IPS DF 6.9 (cell line): ENCODE measurements around the gene CASP2.
"Not testable (repeated sequence)": the region's sequence is repeated elsewhere in the genome, so short reads cannot be mapped to it uniquely, and the experiment has no call there.

Experiments
- DNase-seq: peaks from one replicate; pipeline ENCODE4 v3.0.0-alpha.2; 2013; ENCODE audit warnings: low read depth, low spot score
- H3K27ac ChIP-seq: one replicate; pipeline ENCODE4 v1.5.1; 2013; ENCODE audit warnings: low read length, control low read depth
- H3K27me3 ChIP-seq: 2 replicates; pipeline ENCODE4 v1.6.1; 2013; ENCODE audit warnings: mild to moderate bottlenecking, low read length; ENCODE audit not compliant: control insufficient read depth, insufficient read depth
- H3K36me3 ChIP-seq: 2 replicates; pipeline ENCODE4 v1.6.1; 2013; ENCODE audit warnings: low read length; ENCODE audit not compliant: control insufficient read depth, insufficient read depth
- H3K4me1 ChIP-seq: 2 replicates; pipeline ENCODE4 v1.6.1; 2013; ENCODE audit warnings: low read length; ENCODE audit not compliant: control insufficient read depth, insufficient read depth
- H3K4me3 ChIP-seq: 2 replicates; pipeline ENCODE4 v1.5.1; 2013; ENCODE audit warnings: mild to moderate bottlenecking, low read length
- H3K9me3 ChIP-seq: 2 replicates; pipeline ENCODE4 v1.6.1; 2013; ENCODE audit warnings: low read length, inconsistent platforms; ENCODE audit not compliant: control insufficient read depth, insufficient read depth
- WGBS: extraction: QIAGEN DNeasy Blood & Tissue Kit; methylation state at CpG from one replicate; pipeline ENCODE4 v1.1.7; 2013; ENCODE audit warnings: mixed read lengths, missing lambda C conversion rate; ENCODE audit not compliant: insufficient read length, insufficient coverage; 5-methylcytosine and 5-hydroxymethylcytosine counted together

Gene CASP2

GRCh38 chr7:143264196-143264568 is 24.0 kb upstream of the CASP2 start:
- not testable (repeated sequence) for DNase-seq, H3K36me3 ChIP-seq, H3K9me3 ChIP-seq, H3K27ac ChIP-seq, H3K27me3 ChIP-seq, H3K4me1 ChIP-seq, H3K4me3 ChIP-seq
- no CpG with 5 or more reads among the region's 15 CpGs for WGBS

- no peaks in the 10 kb centered on the region for H3K27me3 ChIP-seq
- H3K4me3 ChIP-seq: no peak overlapping the region
- peaks cover 6% of the 10 kb centered on the region; the same call in 1 of the 2 replicates for H3K36me3 ChIP-seq
- WGBS: no CpG with 5 or more reads among the region's 15 CpGs
- no peak overlapping the region for H3K27ac ChIP-seq
- no peaks in the 10 kb centered on the region for H3K4me1 ChIP-seq
- no peak for DNase-seq
- no peaks in the 10 kb centered on the region for H3K9me3 ChIP-seq
These were observed 23.0 kb upstream of the CASP2 start for GRCh38 chr7:143265017-143265693.

GRCh38 chr7:143269251-143269650 is 18.9 kb upstream of the CASP2 start:
- DNase-seq: no peak
- H3K27ac ChIP-seq: no peak overlapping the region
- H3K4me1 ChIP-seq: no peaks in the 10 kb centered on the region
- H3K9me3 ChIP-seq: no peaks in the 10 kb centered on the region
- H3K36me3 ChIP-seq: peaks cover 6% of the 10 kb centered on the region; the same call in 1 of the 2 replicates
- no peaks in the 10 kb centered on the region for H3K27me3 ChIP-seq
- no peak overlapping the region for H3K4me3 ChIP-seq
- WGBS: no CpG with 5 or more reads among the region's 5 CpGs

- no peak for DNase-seq
- no CpG with 5 or more reads among the region's 1 CpG for WGBS
- Histone ChIP-seq H3K27ac (no peak overlapping the region), H3K4me1 (no peaks in the 10 kb centered on the region), H3K4me3 (no peak overlapping the region), H3K9me3 (no peaks in the 10 kb centered on the region), H3K27me3 (no peaks in the 10 kb centered on the region), H3K36me3 (peaks cover 6% of the 10 kb centered on the region; the same call in 1 of the 2 replicates)
These were observed 16.9 kb upstream of the CASP2 start for GRCh38 chr7:143271240-143271639.

- Histone ChIP-seq H3K27ac (no peak overlapping the region), H3K36me3 (0 out of 2 replicates have a peak, but pooled peaks cover 4% of the 10 kb centered on the region), H3K27me3 (no peaks in the 10 kb centered on the region), H3K4me1 (no peaks in the 10 kb centered on the region), H3K4me3 (no peak overlapping the region), H3K9me3 (no peaks in the 10 kb centered on the region)
- WGBS: no CpG with 5 or more reads among the region's 2 CpGs
- DNase-seq: no peak
These were observed 15.3 kb upstream of the CASP2 start for GRCh38 chr7:143272871-143273270.

- Histone ChIP-seq H3K4me3 (no peak overlapping the region), H3K27me3 (no peaks in the 10 kb centered on the region), H3K36me3 (no peaks in the 10 kb centered on the region), H3K9me3 (no peaks in the 10 kb centered on the region), H3K4me1 (peaks cover 2% of the 10 kb centered on the region; the same call in 1 of the 2 replicates), H3K27ac (no peak overlapping the region)
- WGBS: no CpG with 5 or more reads among the region's 8 CpGs
- DNase-seq: no peak
These were observed 8.7 kb upstream of the CASP2 start for GRCh38 chr7:143279186-143280098.

- peaks cover 3% of the 10 kb centered on the region; the same call in 1 of the 2 replicates for H3K4me1 ChIP-seq
- H3K9me3 ChIP-seq: no peaks in the 10 kb centered on the region
- H3K36me3 ChIP-seq: no peaks in the 10 kb centered on the region
- H3K27me3 ChIP-seq: no peaks in the 10 kb centered on the region
- H3K4me3 ChIP-seq: no peak overlapping the region
- no peak overlapping the region for H3K27ac ChIP-seq
- WGBS: no CpG with 5 or more reads among the region's 1 CpG
- no peak for DNase-seq
These were observed 8.0 kb upstream of the CASP2 start for GRCh38 chr7:143280160-143280559.

- WGBS: no CpG with 5 or more reads among the region's 2 CpGs
- no peak for DNase-seq
- H3K9me3 ChIP-seq: no peaks in the 10 kb centered on the region
- no peaks in the 10 kb centered on the region for H3K27me3 ChIP-seq
- no peaks in the 10 kb centered on the region for H3K36me3 ChIP-seq
- no peak overlapping the region for H3K4me3 ChIP-seq
- H3K27ac ChIP-seq: no peak overlapping the region
- H3K4me1 ChIP-seq: peaks cover 7% of the 10 kb centered on the region; the same call in 1 of the 2 replicates
These were observed 7.6 kb upstream of the CASP2 start for GRCh38 chr7:143280566-143280965.

- DNase-seq: no peak
- Histone ChIP-seq H3K4me1 (peaks cover 7% of the 10 kb centered on the region; the same call in 1 of the 2 replicates), H3K36me3 (no peaks in the 10 kb centered on the region), H3K27me3 (no peaks in the 10 kb centered on the region), H3K4me3 (no peak overlapping the region), H3K27ac (no peak overlapping the region), H3K9me3 (no peaks in the 10 kb centered on the region)
- WGBS: no CpG with 5 or more reads among the region's 2 CpGs
These were observed 6.6 kb upstream of the CASP2 start for GRCh38 chr7:143281529-143281928.

GRCh38 chr7:143282124-143282523 is 6.0 kb upstream of the CASP2 start:
- Histone ChIP-seq H3K9me3 (no peaks in the 10 kb centered on the region), H3K4me1 (peaks cover 7% of the 10 kb centered on the region; the same call in 1 of the 2 replicates), H3K27ac (no peak overlapping the region), H3K27me3 (peaks cover 4% of the 10 kb centered on the region; the same call in 1 of the 2 replicates), H3K4me3 (no peak overlapping the region), H3K36me3 (no peaks in the 10 kb centered on the region)
- no CpG with 5 or more reads among the region's 8 CpGs for WGBS
- DNase-seq: no peak
